ENCODE data around the gene TTC34.
"Not testable (repeated sequence)": the region's sequence is repeated elsewhere in the genome, so short reads cannot be mapped to it uniquely, and the experiment has no call there.

The TTC34 gene

GRCh38 chr1:2801046-2801445 lies 447 bp downstream of the TTC34 start:
- DNase-seq (ENCODE audit: insufficient read length, low spot score) (no peak), FAIRE-seq (no peak)
- no peak for TF ChIP-seq PAX5 (IDR thresholded peaks at IDR 0.05; ENCODE audit: insufficient read depth, low read length, severe bottlenecking)

DNA sequence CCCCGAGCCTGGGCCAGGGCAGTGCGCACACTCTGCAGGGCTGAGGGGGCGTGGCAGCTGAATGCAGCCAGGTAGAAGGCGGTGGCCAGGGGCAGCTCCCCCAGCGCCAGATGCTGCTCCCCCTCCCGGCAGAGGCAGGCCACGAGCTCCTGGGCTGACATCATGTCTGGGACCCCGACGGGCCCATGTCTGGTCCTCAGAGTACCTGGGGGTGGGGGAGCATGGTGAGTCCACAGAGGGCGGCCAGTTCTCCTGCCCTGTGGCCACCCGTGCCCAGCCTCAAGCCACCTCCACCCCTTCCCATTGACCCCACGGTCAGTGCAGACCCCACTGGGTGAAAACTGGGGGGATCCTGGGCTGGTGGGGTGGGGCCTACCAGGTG lies 838 bp downstream of the TTC34 start:
- no peak for FAIRE-seq
- TF ChIP-seq SPI1 (IDR thresholded peaks at IDR 0.05; ENCODE audit: low read depth, low read length) (no peak), POLR2AphosphoS5 (IDR thresholded peaks at IDR 0.05; ENCODE audit: low read depth, low read length) (no peak), PAX5 (IDR thresholded peaks at IDR 0.05; ENCODE audit: insufficient read depth, low read length, severe bottlenecking) (no peak), TAF1 (IDR thresholded peaks at IDR 0.05; ENCODE audit: low read depth, low read length) (no peak), POLR2A (IDR thresholded peaks at IDR 0.05; ENCODE audit: low read depth, low read length) (no peak), POU2F2 (IDR thresholded peaks at IDR 0.05; ENCODE audit: low read depth, low read length) (no peak)
- DNase-seq (ENCODE audit: insufficient read length, low spot score), result no peak

GRCh38 chr1:2799811-2800663 lies 1.5 kb downstream of the TTC34 start:
- FAIRE-seq (no peak), DNase-seq (ENCODE audit: insufficient read length, low spot score) (no peak)
- TF ChIP-seq SPI1 (IDR thresholded peaks at IDR 0.05; ENCODE audit: low read depth, low read length) (no peak), TAF1 (IDR thresholded peaks at IDR 0.05; ENCODE audit: low read depth, low read length) (no peak), PAX5 (IDR thresholded peaks at IDR 0.05; ENCODE audit: insufficient read depth, low read length, severe bottlenecking) (no peak), POLR2AphosphoS5 (IDR thresholded peaks at IDR 0.05; ENCODE audit: low read depth, low read length) (no peak), POLR2A (IDR thresholded peaks at IDR 0.05; ENCODE audit: low read depth, low read length) (no peak), POU2F2 (IDR thresholded peaks at IDR 0.05; ENCODE audit: low read depth, low read length) (no peak)

GRCh38 chr1:2798958-2799357 lies 2.5 kb downstream of the TTC34 start:
- not testable (repeated sequence) for DNase-seq (ENCODE audit: insufficient read length, low spot score); FAIRE-seq

GRCh38 chr1:2797741-2798016 lies 3.8 kb downstream of the TTC34 start:
- DNase-seq (ENCODE audit: insufficient read length, low spot score) (no peak), FAIRE-seq (no peak)
- no peak for TF ChIP-seq POLR2A (IDR thresholded peaks at IDR 0.05; ENCODE audit: low read depth, low read length)
- no peak for TF ChIP-seq POLR2AphosphoS5 (IDR thresholded peaks at IDR 0.05; ENCODE audit: low read depth, low read length)

- no peak for FAIRE-seq
- no peak for TF ChIP-seq POU2F2 (IDR thresholded peaks at IDR 0.05; ENCODE audit: low read depth, low read length)
- TF ChIP-seq TAF1 (IDR thresholded peaks at IDR 0.05; ENCODE audit: low read depth, low read length), result no peak
- TF ChIP-seq POLR2A (IDR thresholded peaks at IDR 0.05; ENCODE audit: low read depth, low read length), result no peak
- no peak for TF ChIP-seq PAX5 (IDR thresholded peaks at IDR 0.05; ENCODE audit: insufficient read depth, low read length, severe bottlenecking)
- TF ChIP-seq POLR2AphosphoS5 (IDR thresholded peaks at IDR 0.05; ENCODE audit: low read depth, low read length), result no peak
- TF ChIP-seq SPI1 (IDR thresholded peaks at IDR 0.05; ENCODE audit: low read depth, low read length), result no peak
- no peak for DNase-seq (ENCODE audit: insufficient read length, low spot score)
Measured at GRCh38 chr1:2796890-2797740, 4.4 kb downstream of the TTC34 start.

DNA sequence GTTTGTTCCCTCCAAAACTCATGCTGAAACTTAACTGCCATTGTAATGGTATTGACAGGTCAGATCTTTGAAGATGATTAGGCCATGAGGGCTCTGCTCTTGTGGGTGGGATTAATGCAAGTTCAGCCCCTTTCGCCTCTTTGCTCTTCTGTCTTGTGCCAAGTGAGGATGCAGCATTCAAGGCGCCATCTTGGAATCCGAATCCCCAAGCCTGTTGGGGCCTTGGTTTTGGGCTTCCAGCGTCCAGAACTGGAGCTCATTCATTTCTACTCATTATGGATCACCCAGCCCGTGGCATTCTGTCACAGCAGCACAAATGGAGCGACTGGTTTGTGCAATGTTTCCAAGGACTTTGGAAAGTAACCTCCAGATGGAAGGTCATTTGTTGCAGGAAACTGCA lies 5.6 kb downstream of the TTC34 start:
- FAIRE-seq, result no peak
- no peak for TF ChIP-seq POLR2A (IDR thresholded peaks at IDR 0.05; ENCODE audit: low read depth, low read length)
- TF ChIP-seq SPI1 (IDR thresholded peaks at IDR 0.05; ENCODE audit: low read depth, low read length), result no peak
- TF ChIP-seq TAF1 (IDR thresholded peaks at IDR 0.05; ENCODE audit: low read depth, low read length), result no peak
- TF ChIP-seq POU2F2 (IDR thresholded peaks at IDR 0.05; ENCODE audit: low read depth, low read length), result no peak
- no peak for TF ChIP-seq POLR2AphosphoS5 (IDR thresholded peaks at IDR 0.05; ENCODE audit: low read depth, low read length)
- no peak for TF ChIP-seq PAX5 (IDR thresholded peaks at IDR 0.05; ENCODE audit: insufficient read depth, low read length, severe bottlenecking)
- no peak for DNase-seq (ENCODE audit: insufficient read length, low spot score)

DNA sequence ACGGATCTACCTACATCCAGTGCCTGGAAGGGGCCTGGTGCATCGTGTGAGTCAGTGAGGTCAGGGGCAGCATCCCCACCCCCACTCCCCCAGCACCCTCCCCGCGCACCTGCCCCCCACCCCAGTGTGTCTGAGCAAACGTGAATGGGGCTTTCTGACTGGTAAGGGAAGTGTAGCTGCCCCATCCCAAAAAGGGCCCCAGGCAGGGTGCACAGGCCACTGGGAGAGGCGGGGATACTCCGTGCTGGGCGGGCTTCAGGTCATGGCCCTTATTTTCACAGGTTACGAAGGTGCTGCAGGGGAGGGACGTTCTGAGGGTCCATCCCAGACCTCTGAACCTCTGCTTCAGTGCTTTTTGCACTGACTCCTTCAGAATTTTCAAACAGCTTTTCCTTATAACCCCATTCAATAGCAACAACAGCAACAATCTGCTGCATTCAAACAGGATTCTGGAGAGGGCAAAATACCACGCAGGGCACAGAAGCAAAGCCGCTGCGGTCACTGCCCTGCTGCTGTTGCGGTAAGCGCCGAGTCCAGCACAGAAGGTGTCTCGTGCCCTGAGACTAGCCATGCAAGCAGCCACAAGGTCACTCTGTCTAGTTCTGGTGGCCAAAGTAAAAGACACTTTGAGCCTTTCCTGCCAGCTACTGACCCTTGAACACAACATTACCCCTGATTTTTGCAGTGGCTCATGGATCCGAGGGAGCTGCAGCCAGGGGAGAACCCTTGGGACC lies 10.3 kb downstream of the TTC34 start:
- FAIRE-seq (no peak), DNase-seq (ENCODE audit: insufficient read length, low spot score) (no peak)
- TF ChIP-seq POLR2A (IDR thresholded peaks at IDR 0.05; ENCODE audit: low read depth, low read length), result no peak
- TF ChIP-seq SPI1 (IDR thresholded peaks at IDR 0.05; ENCODE audit: low read depth, low read length), result no peak
- TF ChIP-seq TAF1 (IDR thresholded peaks at IDR 0.05; ENCODE audit: low read depth, low read length), result no peak
- no peak for TF ChIP-seq PAX5 (IDR thresholded peaks at IDR 0.05; ENCODE audit: insufficient read depth, low read length, severe bottlenecking)
- TF ChIP-seq POU2F2 (IDR thresholded peaks at IDR 0.05; ENCODE audit: low read depth, low read length), result no peak
- TF ChIP-seq POLR2AphosphoS5 (IDR thresholded peaks at IDR 0.05; ENCODE audit: low read depth, low read length), result no peak

GRCh38 chr1:2789986-2790581 lies 11.4 kb downstream of the TTC34 start:
- DNase-seq (ENCODE audit: insufficient read length, low spot score) (no peak), FAIRE-seq (no peak)
- TF ChIP-seq POLR2A (IDR thresholded peaks at IDR 0.05; ENCODE audit: low read depth, low read length), result no peak
- TF ChIP-seq POU2F2 (IDR thresholded peaks at IDR 0.05; ENCODE audit: low read depth, low read length), result no peak
- TF ChIP-seq POLR2AphosphoS5 (IDR thresholded peaks at IDR 0.05; ENCODE audit: low read depth, low read length), result no peak
- no peak for TF ChIP-seq TAF1 (IDR thresholded peaks at IDR 0.05; ENCODE audit: low read depth, low read length)
- no peak for TF ChIP-seq SPI1 (IDR thresholded peaks at IDR 0.05; ENCODE audit: low read depth, low read length)
- no peak for TF ChIP-seq PAX5 (IDR thresholded peaks at IDR 0.05; ENCODE audit: insufficient read depth, low read length, severe bottlenecking)
